Measurements from ENCODE around the gene RTN4R.

DNA sequence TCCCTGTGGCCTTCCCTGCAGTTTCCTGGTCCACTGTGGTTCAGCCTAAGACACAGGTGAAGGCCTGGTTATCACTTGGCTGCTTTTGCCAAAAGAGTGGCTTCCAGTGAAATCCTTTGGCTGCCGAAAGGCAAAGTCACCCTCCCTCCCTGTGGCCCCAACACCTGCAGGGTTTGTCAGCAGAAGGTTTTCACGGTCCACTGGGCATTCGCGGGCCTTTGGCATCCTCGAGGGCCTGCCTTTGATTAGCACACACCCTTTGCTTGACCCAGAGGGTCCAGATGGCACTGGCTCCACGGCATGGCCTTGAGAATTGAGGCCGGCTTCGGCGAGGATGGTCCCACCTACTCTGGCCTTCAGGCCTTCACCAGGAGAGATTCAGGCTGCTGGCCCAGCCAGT is 35.3 kb downstream of the RTN4R start:
- TF ChIP-seq CTCF (IDR thresholded peaks at IDR 0.05) (no peak), POLR2A (IDR thresholded peaks at IDR 0.05; ENCODE audit: low read depth) (no peak)
